Skeletal muscle satellite cell (primary cell): Measurements from ENCODE around the gene BPI.

Source experiments
- H3K27me3 ChIP-seq: 2 replicates; pipeline ENCODE4 v1.7.0; 2013; ENCODE audit warnings: low read length; ENCODE audit not compliant: control insufficient read depth, insufficient read depth
- H3K36me3 ChIP-seq: 2 replicates; pipeline ENCODE4 v1.7.0; 2013; ENCODE audit warnings: mild to moderate bottlenecking, control low read depth, low read length; ENCODE audit not compliant: insufficient read depth
- H3K4me1 ChIP-seq: 2 replicates; pipeline ENCODE4 v1.7.0; 2013; ENCODE audit warnings: low read length; ENCODE audit not compliant: control insufficient read depth, insufficient read depth
- H3K4me2 ChIP-seq: 2 replicates; pipeline ENCODE4 v1.7.0; 2013; ENCODE audit warnings: mild to moderate bottlenecking, low read length
- H3K4me3 ChIP-seq: 2 replicates; pipeline ENCODE4 v1.7.0; 2013; ENCODE audit warnings: low read length
- H3K9ac ChIP-seq: 2 replicates; pipeline ENCODE4 v1.7.0; 2013; ENCODE audit warnings: mild to moderate bottlenecking, low read depth, low read length, moderate library complexity
- H3K9me3 ChIP-seq: replicated peaks from 2 replicates; pipeline ENCODE4 v1.7.0; 2013; ENCODE audit warnings: mild to moderate bottlenecking, control low read depth, low read length

The BPI gene

DNA sequence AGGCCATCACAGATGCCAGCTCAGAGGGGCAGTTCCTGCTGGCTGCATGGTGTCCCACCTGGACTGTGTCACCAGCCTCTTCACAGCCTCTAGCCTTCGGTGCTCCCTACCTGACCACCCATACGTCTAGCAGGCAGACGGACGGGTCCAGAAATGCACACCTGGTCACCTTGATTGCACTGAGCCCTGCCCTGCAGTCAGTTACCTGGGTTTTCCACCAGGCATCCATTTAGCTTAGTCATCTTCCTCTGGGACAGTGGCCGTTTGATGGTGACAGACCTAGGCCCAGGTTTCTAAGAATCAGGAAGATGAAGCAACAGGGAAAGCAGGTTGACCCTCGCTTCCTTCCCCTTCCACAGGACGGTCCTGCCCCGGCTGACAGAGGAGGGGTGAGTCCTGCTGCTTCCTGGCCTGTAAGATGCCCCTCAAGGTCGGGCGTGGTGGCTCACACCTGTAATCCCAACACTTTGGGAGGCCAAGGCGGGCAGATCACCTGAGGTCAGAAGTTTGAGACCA lies 9.8 kb upstream of the BPI start:
- Histone ChIP-seq H3K4me2 (no peak overlapping the region), H3K9me3 (no peaks in the 10 kb centered on the region), H3K4me1 (peaks cover 17% of the 10 kb centered on the region), H3K27me3 (peaks cover 7% of the 10 kb centered on the region), H3K36me3 (no peaks in the 10 kb centered on the region), H3K9ac (no peak overlapping the region), H3K4me3 (no peak overlapping the region)

- Histone ChIP-seq H3K27me3 (peaks cover 17% of the 10 kb centered on the region), H3K36me3 (no peaks in the 10 kb centered on the region), H3K4me1 (peaks cover 16% of the 10 kb centered on the region), H3K9ac (no peak overlapping the region), H3K9me3 (no peaks in the 10 kb centered on the region), H3K4me3 (no peak overlapping the region), H3K4me2 (no peak overlapping the region)
Measured at GRCh38 chr20:38295811-38296210, 8.1 kb upstream of the BPI start.

DNA sequence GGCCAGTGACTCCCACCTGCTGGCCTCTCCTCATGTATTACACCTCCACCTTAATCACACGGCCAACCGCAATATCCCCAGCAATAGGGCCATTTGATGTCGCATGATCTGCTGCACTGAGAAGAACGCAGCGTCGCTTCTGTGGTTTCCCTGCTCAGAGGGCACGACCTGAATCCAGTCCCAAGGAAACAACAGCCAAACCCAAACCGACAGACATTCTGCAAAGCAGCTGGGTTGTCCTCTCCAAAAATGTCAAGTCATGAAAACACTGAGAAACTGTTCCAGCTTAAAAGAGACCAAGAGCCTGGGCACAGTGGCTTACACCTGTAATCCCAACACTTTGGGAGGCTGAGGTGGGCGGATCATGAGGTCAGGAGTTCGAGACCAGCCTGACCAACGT lies 7.5 kb upstream of the BPI start:
- Histone ChIP-seq H3K9me3 (no peaks in the 10 kb centered on the region), H3K36me3 (no peaks in the 10 kb centered on the region), H3K9ac (no peak overlapping the region), H3K4me3 (no peak overlapping the region), H3K4me1 (peaks cover 10% of the 10 kb centered on the region), H3K27me3 (peaks cover 17% of the 10 kb centered on the region), H3K4me2 (no peak overlapping the region)

- H3K4me1 ChIP-seq, result peaks cover 7% of the 10 kb centered on the region
Measured at GRCh38 chr20:38297916-38298674, 5.9 kb upstream of the BPI start.

DNA sequence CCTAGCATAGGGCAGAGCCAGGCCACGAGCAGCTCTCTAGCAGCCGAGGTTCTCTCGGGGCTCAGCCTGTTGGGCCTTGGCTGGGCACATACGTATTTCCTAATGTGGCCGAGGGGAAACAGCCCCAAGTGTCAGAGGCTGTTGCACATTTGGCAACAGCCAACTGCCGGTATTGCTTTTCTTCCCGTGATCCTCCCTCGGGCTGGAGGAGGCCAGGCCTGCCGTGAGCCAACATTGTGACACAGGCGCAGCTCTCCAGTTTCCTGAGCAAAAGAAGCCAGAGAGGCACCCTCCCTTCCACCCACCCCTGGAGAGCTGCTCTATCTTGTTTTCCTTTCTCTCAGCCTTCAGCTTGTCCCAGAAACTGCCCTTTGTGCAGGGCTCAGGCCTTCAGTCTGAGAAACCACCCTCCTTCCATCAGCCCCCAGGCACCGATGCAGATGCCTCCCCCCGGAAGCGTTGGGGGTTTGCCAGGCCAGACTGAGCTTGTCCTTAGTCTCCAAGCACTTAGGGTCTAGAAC lies 5.1 kb upstream of the BPI start:
- Histone ChIP-seq H3K9ac (peak overlapping the region; percentile 8), H3K4me1 (peaks cover 7% of the 10 kb centered on the region), H3K4me3 (no peak overlapping the region)

More at GRCh38 chr20:38297916-38298674, 5.9 kb upstream of the BPI start:
- Histone ChIP-seq H3K4me3 (no peak overlapping the region), H3K4me2 (no peak overlapping the region), H3K36me3 (no peaks in the 10 kb centered on the region), H3K9me3 (no peaks in the 10 kb centered on the region), H3K27me3 (peaks cover 15% of the 10 kb centered on the region), H3K9ac (peak overlapping the region; percentile 8)

GRCh38 chr20:38299963-38300362 lies 4.0 kb upstream of the BPI start:
- H3K4me3 ChIP-seq, result no peak overlapping the region
- no peaks in the 10 kb centered on the region for H3K9me3 ChIP-seq
- no peak overlapping the region for H3K4me2 ChIP-seq
- no peaks in the 10 kb centered on the region for H3K36me3 ChIP-seq
- H3K27me3 ChIP-seq, result peaks cover 23% of the 10 kb centered on the region
- H3K4me1 ChIP-seq, result peaks cover 7% of the 10 kb centered on the region
- H3K9ac ChIP-seq, result no peak overlapping the region

More for the DNA sequence above, 5.1 kb upstream of the BPI start:
- Histone ChIP-seq H3K27me3 (peaks cover 20% of the 10 kb centered on the region), H3K9me3 (no peaks in the 10 kb centered on the region), H3K4me2 (no peak overlapping the region), H3K36me3 (no peaks in the 10 kb centered on the region)

- Histone ChIP-seq H3K4me1 (peaks cover 7% of the 10 kb centered on the region), H3K27me3 (peaks cover 23% of the 10 kb centered on the region)
Measured at GRCh38 chr20:38300438-38300837, 3.5 kb upstream of the BPI start.

GRCh38 chr20:38301309-38301708 lies 2.6 kb upstream of the BPI start:
- Histone ChIP-seq H3K9me3 (no peaks in the 10 kb centered on the region), H3K4me1 (peaks cover 7% of the 10 kb centered on the region), H3K36me3 (no peaks in the 10 kb centered on the region), H3K27me3 (peaks cover 23% of the 10 kb centered on the region), H3K9ac (no peak overlapping the region), H3K4me3 (no peak overlapping the region), H3K4me2 (no peak overlapping the region)

More at GRCh38 chr20:38300438-38300837, 3.5 kb upstream of the BPI start:
- no peak overlapping the region for H3K9ac ChIP-seq
- no peaks in the 10 kb centered on the region for H3K36me3 ChIP-seq
- no peaks in the 10 kb centered on the region for H3K9me3 ChIP-seq
- no peak overlapping the region for H3K4me2 ChIP-seq
- H3K4me3 ChIP-seq, result no peak overlapping the region

DNA sequence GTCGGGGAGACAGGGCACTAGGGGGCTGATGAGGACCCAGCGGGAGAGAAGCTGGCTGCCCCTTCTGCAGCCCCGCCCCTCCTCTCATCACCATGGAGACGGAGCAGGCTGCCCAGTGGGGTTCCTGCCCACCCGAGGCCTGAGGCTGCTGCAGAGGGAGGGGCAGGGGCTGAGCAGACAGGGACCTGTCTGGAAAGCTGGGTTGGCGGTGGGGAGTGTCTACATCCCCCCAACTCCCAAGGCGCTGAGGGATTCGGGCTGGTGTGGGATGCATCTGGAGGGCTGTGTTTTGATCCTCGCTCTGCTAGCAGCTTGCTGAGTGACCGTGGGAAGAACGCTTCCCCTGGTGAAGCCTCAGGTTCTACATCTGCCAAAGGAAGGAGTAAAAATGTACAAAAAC lies 1.2 kb upstream of the BPI start:
- Histone ChIP-seq H3K27me3 (peaks cover 23% of the 10 kb centered on the region), H3K36me3 (no peaks in the 10 kb centered on the region), H3K9ac (no peak overlapping the region)

GRCh38 chr20:38304845-38305447 lies 990 bp downstream of the BPI start:
- no peak overlapping the region for H3K9ac ChIP-seq
- no peak overlapping the region for H3K4me2 ChIP-seq
- H3K4me3 ChIP-seq, result no peak overlapping the region
- H3K9me3 ChIP-seq, result no peaks in the 10 kb centered on the region
- H3K4me1 ChIP-seq, result peaks cover 8% of the 10 kb centered on the region
- H3K27me3 ChIP-seq, result peaks cover 23% of the 10 kb centered on the region
- H3K36me3 ChIP-seq, result no peaks in the 10 kb centered on the region

More for the DNA sequence above, 1.2 kb upstream of the BPI start:
- Histone ChIP-seq H3K9me3 (no peaks in the 10 kb centered on the region), H3K4me3 (no peak overlapping the region), H3K4me1 (peaks cover 13% of the 10 kb centered on the region), H3K4me2 (no peak overlapping the region)

GRCh38 chr20:38305541-38305940 lies 1.6 kb downstream of the BPI start:
- Histone ChIP-seq H3K4me1 (peaks cover 8% of the 10 kb centered on the region), H3K36me3 (no peaks in the 10 kb centered on the region), H3K27me3 (peaks cover 23% of the 10 kb centered on the region), H3K9ac (no peak overlapping the region), H3K9me3 (no peaks in the 10 kb centered on the region), H3K4me3 (no peak overlapping the region), H3K4me2 (no peak overlapping the region)
